Type B pancreatic cell (in vitro differentiated cells): Measurements from ENCODE around the gene OCEL1. TPM values are rescaled to one million over a fixed set of nuclear protein-coding genes. Genes with fewer than 3 reads are reported as not detected.
A peak's percentile ranks its signal among the peaks of the same experiment; 100 is the strongest.

ENCODE experiments used
- DNase-seq: peaks from one replicate; pipeline ENCODE4 v3.0.0; 2021; ENCODE audit warnings: mixed read lengths; ENCODE audit not compliant: unreplicated experiment; ENCODE audit errors: extremely low spot score
- H3K27ac Mint-ChIP-seq: 2 replicates; pipeline ENCODE4 v1.8.0; 2021; ENCODE audit warnings: mild to moderate bottlenecking, mixed read lengths
- H3K27me3 Mint-ChIP-seq: 2 replicates; pipeline ENCODE4 v1.8.0; 2021; ENCODE audit warnings: mixed read lengths
- H3K36me3 Mint-ChIP-seq: 2 replicates; pipeline ENCODE4 v1.8.0; 2021; ENCODE audit warnings: mixed read lengths
- H3K4me1 Mint-ChIP-seq: one replicate; pipeline ENCODE4 v1.8.0; 2021; ENCODE audit warnings: mixed read lengths; ENCODE audit not compliant: unreplicated experiment
- H3K4me3 Mint-ChIP-seq: 2 replicates; pipeline ENCODE4 v1.8.0; 2021; ENCODE audit warnings: mild to moderate bottlenecking, mixed read lengths
- H3K9me3 Mint-ChIP-seq: 2 replicates; pipeline ENCODE4 v1.8.0; 2021; ENCODE audit warnings: mixed read lengths
- total RNA-seq: library from RNA; stranded (reverse); gene quantifications from 2 replicates; pipeline ENCODE4 v1.2.1, GENCODE V29; 2021; ENCODE audit warnings: low replicate concordance
- TF ChIP-seq, protein P1 (sequence below): fragments of 200-600 bp; sonication (generic); conservative IDR thresholded peaks from 2 replicates; pipeline ENCODE4 v1.5.0; 2021; ENCODE audit warnings: antibody characterized with exemption, mild to moderate bottlenecking

The OCEL1 gene
- total RNA-seq, 1 donor from 2014 or later = 19.2 TPM

DNA sequence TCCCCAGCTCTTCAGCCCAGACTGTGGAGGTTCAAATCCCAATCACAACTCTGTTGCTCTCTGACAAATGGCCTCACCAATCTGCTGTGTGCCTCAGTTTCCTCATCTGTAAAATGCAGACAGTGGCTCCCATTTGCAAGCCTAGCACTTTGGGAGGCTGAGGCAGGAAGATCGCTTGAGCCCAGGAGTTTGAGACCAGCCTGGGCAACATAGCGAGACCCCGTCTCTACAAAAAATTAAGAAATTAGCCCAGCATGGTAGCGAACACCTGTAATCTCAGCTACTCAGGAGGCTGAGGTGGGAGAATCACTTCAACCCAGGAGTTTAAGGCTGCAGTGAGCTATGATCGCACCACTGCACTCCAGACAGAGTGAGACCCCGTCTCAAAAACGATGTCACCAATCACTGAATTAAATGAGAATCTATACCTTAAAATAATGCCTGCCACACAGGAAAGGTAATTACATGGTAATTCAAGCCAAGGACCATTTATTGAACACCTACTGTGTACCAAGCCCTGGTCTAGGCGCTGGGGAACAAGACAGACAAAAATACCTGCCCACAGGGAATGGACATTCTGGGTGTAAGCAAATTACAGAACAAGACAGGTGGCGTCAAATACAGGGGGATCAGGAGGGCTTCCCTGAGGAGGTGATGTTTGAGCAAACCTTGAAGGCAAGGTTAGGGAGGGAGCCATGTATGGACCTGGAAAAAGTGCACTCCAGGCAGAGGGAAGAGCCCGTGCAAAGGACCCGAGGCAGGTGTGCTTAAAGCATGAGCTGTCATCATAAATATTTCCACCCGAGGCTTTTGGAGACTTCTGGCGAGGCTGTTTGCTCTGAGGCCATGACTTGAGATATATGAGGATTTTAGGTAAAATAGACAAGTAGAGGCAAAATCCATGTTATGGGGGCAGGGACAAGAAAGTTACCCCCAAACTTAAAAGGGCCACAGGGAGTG, 12.0 kb downstream of the OCEL1 start:
- no peaks in the 10 kb centered on the region for H3K27me3 Mint-ChIP-seq
- no peaks in the 10 kb centered on the region for H3K9me3 Mint-ChIP-seq
- no peak for DNase-seq
- H3K4me1 Mint-ChIP-seq = peaks cover 21% of the 10 kb centered on the region
- H3K36me3 Mint-ChIP-seq = peaks cover 8% of the 10 kb centered on the region
- peak overlapping the region; percentile 74 for H3K27ac Mint-ChIP-seq
- TF ChIP-seq, protein P1, sequence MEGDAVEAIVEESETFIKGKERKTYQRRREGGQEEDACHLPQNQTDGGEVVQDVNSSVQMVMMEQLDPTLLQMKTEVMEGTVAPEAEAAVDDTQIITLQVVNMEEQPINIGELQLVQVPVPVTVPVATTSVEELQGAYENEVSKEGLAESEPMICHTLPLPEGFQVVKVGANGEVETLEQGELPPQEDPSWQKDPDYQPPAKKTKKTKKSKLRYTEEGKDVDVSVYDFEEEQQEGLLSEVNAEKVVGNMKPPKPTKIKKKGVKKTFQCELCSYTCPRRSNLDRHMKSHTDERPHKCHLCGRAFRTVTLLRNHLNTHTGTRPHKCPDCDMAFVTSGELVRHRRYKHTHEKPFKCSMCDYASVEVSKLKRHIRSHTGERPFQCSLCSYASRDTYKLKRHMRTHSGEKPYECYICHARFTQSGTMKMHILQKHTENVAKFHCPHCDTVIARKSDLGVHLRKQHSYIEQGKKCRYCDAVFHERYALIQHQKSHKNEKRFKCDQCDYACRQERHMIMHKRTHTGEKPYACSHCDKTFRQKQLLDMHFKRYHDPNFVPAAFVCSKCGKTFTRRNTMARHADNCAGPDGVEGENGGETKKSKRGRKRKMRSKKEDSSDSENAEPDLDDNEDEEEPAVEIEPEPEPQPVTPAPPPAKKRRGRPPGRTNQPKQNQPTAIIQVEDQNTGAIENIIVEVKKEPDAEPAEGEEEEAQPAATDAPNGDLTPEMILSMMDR = no peak
- H3K4me3 Mint-ChIP-seq = no peak overlapping the region

DNA sequence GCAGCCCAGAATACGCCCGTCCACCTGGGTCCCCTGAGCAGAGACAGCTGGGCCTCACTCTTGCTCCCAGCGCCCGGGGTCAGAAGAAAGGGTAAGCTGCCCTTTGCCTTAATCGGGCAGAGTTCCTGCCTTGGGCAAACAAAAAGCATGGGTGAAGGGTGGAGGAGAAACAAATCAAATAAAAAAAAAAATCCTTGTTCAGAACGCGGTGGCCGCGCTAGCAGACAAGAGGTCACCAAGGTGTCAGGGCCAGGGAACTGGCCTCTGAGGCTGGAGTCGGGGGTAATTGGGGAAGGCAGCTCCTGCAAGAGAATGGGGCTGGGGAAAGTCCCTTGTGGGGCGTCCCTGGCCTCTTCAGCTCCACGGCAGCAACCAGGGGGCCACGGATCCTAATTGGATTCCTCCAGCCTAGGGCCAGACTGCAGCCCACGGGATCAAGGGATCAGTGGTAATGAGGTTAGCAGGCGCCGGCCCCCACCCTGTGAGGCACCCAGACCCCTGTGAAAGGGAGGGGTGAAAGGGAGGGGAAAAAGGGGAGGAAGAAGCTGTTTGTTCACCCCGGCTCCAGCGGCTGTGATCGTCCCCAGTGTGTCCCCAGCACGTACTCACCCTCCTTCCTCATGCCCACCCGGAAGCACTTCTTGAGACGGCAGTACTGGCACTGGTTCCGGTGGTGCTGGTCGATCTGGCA, 14.2 kb downstream of the OCEL1 start:
- Mint-ChIP-seq H3K27ac (peak overlapping the region; percentile 76), H3K4me3 (peak overlapping the region; percentile 67)

DNA sequence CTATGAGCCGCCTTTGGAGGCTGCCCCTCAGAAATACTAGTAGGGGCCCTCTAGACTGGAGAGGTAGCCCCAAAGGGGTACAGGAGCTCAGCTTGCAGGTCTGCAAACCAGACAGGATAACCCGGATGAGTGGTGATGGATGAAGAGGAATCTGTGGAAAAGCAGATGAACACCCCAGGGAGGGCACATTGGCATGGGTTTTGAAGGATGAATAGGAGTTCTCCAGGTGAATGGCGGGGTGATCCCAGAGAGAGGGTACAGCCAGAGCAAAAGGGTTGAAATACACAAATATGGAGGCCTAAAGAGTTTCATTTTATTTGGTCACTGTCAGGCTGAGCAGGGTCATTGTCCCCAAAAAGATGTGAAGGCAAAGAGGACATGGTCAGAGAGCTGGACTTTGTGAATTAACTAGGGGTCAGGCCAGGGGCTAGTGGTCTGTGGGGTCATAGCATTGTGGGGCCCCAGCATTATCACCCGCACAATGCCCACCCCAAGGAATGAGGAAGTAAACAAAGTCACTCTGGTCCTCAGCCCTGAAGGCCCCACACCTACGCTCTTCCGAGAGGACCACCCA, 14.9 kb downstream of the OCEL1 start:
- no peaks in the 10 kb centered on the region for H3K9me3 Mint-ChIP-seq
- no peak for DNase-seq
- no peaks in the 10 kb centered on the region for H3K27me3 Mint-ChIP-seq
- peaks cover 27% of the 10 kb centered on the region for H3K4me1 Mint-ChIP-seq
- H3K36me3 Mint-ChIP-seq = peaks cover 8% of the 10 kb centered on the region
- H3K27ac Mint-ChIP-seq = peak overlapping the region; percentile 76
- TF ChIP-seq, protein P1 = no peak
- peak overlapping the region; percentile 56 for H3K4me3 Mint-ChIP-seq

More for the DNA sequence above, 14.2 kb downstream of the OCEL1 start:
- H3K9me3 Mint-ChIP-seq = no peaks in the 10 kb centered on the region
- H3K27me3 Mint-ChIP-seq = no peaks in the 10 kb centered on the region
- H3K36me3 Mint-ChIP-seq = peaks cover 8% of the 10 kb centered on the region
- H3K4me1 Mint-ChIP-seq = peaks cover 27% of the 10 kb centered on the region
- TF ChIP-seq, protein P1 = no peak
- no peak for DNase-seq

DNA sequence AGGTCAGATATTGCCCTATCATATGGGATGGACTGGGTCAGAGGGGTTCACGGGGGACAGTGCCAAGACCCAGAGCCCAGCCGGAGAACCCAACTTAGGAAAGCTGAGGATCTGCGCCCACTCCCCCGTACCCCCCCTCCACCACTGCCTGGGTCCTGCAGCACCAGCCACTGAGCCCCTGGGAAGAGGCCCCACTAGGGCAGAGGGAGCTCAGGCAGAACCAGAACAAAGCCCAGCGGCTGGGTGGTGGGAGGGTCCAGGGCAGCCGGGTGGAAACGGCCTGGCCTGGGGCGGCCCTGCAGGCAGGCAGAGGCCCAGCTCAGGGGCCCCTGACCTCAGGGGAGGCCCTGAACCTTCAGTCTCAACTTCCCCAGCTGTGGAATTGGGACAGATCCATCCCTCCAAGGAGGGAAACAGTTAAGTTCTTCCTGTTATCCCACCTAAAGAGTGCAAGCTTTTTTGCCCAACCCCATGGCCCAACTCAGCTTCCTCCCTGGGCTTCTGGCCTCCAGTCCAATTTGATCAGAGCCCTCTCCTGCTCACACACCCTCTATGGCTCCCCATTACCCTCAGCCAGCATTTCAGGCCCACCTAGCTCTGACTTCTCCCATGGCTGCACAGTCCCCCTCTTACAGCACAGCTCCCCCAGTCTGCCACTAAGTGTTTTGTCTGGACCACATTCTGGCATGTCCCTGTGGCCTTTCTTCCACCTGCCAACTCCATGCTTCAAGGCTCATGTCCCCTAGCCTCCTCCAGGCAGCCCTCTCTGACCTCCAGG, 16.6 kb downstream of the OCEL1 start:
- Mint-ChIP-seq H3K27me3 (no peaks in the 10 kb centered on the region), H3K36me3 (peaks cover 8% of the 10 kb centered on the region), H3K9me3 (no peaks in the 10 kb centered on the region), H3K27ac (peak overlapping the region; percentile 88), H3K4me3 (peak overlapping the region; percentile 94), H3K4me1 (peaks cover 34% of the 10 kb centered on the region)
- TF ChIP-seq, protein P1 = no peak
- DNase-seq = no peak
